H7 (cell line): Measurements from ENCODE around the gene SLC27A3. TPM values are rescaled to one million over a fixed set of nuclear protein-coding genes. Genes with fewer than 3 reads are reported as not detected.

ENCODE experiments used
- DNase-seq: peaks from one replicate; pipeline ENCODE4 v3.0.0; 2012
- H3K27me3 ChIP-seq: 2 replicates; pipeline ENCODE4 v1.6.0; 2011; ENCODE audit warnings: mild to moderate bottlenecking, low read length; ENCODE audit not compliant: control insufficient read depth, insufficient read depth
- H3K36me3 ChIP-seq: replicated peaks from 2 replicates; pipeline ENCODE4 v1.5.1; 2011; ENCODE audit warnings: low read length; ENCODE audit not compliant: control insufficient read depth, insufficient read depth
- H3K4me3 ChIP-seq: 2 replicates; pipeline ENCODE4 v1.5.1; 2011; ENCODE audit warnings: low read depth, mild to moderate bottlenecking, control low read depth, low read length, moderate library complexity; ENCODE audit not compliant: insufficient read depth
- total RNA-seq: library from RNA; depleted of rRNA; stranded (reverse); fragments of >200 nt; shearing (Covaris generic); gene quantifications from 2 replicates; pipeline ENCODE4 v1.2.3, GENCODE V29; 2014; rRNA removed

Gene SLC27A3, protein sequence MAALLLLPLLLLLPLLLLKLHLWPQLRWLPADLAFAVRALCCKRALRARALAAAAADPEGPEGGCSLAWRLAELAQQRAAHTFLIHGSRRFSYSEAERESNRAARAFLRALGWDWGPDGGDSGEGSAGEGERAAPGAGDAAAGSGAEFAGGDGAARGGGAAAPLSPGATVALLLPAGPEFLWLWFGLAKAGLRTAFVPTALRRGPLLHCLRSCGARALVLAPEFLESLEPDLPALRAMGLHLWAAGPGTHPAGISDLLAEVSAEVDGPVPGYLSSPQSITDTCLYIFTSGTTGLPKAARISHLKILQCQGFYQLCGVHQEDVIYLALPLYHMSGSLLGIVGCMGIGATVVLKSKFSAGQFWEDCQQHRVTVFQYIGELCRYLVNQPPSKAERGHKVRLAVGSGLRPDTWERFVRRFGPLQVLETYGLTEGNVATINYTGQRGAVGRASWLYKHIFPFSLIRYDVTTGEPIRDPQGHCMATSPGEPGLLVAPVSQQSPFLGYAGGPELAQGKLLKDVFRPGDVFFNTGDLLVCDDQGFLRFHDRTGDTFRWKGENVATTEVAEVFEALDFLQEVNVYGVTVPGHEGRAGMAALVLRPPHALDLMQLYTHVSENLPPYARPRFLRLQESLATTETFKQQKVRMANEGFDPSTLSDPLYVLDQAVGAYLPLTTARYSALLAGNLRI
- total RNA-seq, result 44.7 and 48.9 TPM in 2 replicates

DNA sequence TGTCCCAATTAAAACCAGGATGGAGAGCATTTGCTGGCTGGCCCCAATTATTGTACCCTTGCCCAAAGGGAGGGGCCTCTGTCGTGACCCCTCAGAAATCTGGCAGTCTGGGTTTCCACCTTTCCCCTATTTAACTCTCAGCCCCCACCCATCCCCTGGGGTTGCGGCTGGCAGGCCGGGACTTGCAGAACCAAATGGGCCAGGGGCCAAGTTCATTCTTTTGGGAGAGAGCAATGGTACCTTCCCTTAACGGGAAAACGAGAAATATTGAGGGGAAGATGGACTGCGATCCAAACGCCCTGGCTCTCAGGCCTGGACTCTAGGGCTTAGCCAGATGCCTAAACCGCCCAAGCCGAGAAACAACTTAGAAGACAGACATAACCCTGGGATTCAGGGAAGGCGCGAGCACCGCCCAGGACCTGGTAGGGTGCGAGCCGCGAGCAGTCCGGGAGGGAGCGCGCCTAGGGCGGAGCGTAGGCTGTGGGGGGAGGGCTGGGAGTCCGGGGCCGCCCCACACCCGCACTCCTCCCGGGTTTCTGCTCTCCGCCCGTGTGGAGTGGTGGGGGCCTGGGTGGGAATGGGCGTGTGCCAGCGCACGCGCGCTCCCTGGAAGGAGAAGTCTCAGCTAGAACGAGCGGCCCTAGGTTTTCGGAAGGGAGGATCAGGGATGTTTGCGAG lies at the start of gene SLC27A3:
TSS of gene SLC27A3 (plus strand) at position 628 of the 678 bp plus-strand sequence. CDS start 91 bp downstream, outside the sequence.
- Histone ChIP-seq H3K4me3 (peak within 1 kb of the TSS; percentile 97), H3K27me3 (no peaks in the 10 kb centered on the region; the same call in 1 of the 2 replicates), H3K36me3 (peaks cover 17% of the 10 kb centered on the region)
- DNase-seq, result peak; percentile 88

- H3K36me3 ChIP-seq, result no peaks in the 10 kb centered on the region
- peak within 1 kb of the TSS; percentile 70 for H3K4me3 ChIP-seq
- peak; percentile 99 for DNase-seq
- H3K27me3 ChIP-seq, result no peaks in the 10 kb centered on the region
These were observed 47.5 kb upstream of the SLC27A3 start, which contains the start of gene INTS3 for GRCh38 chr1:153727463-153728304. INTS3 (plus strand) TSS chr1:153728050; CDS start chr1:153728635, 585 bp downstream.

DNA sequence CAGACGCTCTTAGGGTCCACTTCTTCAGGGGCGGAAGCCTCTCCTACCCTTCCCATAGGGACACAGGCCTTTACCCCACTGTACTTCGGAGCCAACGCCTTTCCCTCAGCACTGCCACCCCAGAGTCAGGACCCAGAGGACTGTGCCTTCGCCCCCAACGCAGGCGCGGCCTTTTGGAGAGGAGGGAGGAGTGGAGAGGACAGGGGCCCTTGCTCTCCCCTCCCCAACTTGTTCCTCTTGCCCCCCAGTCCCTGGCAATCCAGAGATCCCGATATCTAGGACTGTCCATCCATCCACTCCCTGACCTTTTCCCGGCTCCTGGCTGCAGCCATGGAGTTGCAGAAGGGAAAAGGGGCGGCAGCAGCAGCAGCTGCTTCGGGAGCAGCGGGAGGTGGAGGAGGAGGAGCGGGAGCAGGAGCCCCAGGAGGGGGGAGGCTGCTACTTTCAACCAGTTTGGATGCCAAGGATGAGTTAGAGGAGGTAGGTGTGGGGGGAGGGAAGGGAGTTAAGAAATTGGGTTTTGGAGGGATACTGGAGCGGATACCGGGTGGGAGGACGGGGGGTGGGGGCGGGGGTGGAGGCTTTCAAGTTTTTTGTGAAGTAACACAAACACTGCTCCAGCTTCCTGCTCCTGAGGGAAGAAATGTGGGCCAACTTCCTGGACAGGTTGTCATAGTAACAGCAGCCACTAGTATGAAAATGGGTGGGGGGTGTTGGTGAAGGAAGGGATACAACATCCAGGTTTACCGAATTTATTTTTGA lies 46.7 kb upstream of the SLC27A3 start:
- Histone ChIP-seq H3K4me3 (peak overlapping the region; percentile 70), H3K36me3 (no peaks in the 10 kb centered on the region), H3K27me3 (no peaks in the 10 kb centered on the region)
- DNase-seq, result peak; percentile 84

- DNase-seq, result no peak
These were observed 44.7 kb upstream of the SLC27A3 start for GRCh38 chr1:153730468-153730988.

DNA sequence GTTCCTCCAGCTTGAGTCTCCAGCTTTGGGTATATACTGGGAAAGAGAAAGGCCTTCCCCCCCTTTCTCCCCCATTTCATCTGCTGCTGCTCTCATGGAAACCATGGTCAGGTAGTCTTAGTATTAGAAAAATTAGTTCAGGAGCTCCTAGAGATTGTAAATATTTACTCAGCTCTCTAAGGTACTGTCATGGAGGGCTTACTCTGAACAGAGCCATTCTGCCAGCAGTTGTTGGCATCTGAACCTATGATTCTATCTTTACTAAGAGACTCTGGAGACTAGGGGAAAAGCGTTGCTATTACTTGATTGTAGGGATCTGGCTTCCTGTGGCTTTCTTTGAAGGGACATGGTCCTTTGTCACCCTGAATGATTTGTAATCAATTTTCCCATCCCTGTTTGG lies 41.2 kb upstream of the SLC27A3 start:
- no peaks in the 10 kb centered on the region for H3K27me3 ChIP-seq
- DNase-seq, result no peak
- H3K36me3 ChIP-seq, result no peaks in the 10 kb centered on the region; the same call in 1 of the 2 replicates
- no peak overlapping the region for H3K4me3 ChIP-seq

More at GRCh38 chr1:153730468-153730988, 44.7 kb upstream of the SLC27A3 start:
- H3K27me3 ChIP-seq, result no peaks in the 10 kb centered on the region
- no peaks in the 10 kb centered on the region for H3K36me3 ChIP-seq
- H3K4me3 ChIP-seq, result no peak overlapping the region

- Histone ChIP-seq H3K36me3 (no peaks in the 10 kb centered on the region; the same call in 1 of the 2 replicates), H3K27me3 (no peaks in the 10 kb centered on the region), H3K4me3 (no peak overlapping the region)
- no peak for DNase-seq
These were observed 40.7 kb upstream of the SLC27A3 start for GRCh38 chr1:153734396-153735089.

DNA sequence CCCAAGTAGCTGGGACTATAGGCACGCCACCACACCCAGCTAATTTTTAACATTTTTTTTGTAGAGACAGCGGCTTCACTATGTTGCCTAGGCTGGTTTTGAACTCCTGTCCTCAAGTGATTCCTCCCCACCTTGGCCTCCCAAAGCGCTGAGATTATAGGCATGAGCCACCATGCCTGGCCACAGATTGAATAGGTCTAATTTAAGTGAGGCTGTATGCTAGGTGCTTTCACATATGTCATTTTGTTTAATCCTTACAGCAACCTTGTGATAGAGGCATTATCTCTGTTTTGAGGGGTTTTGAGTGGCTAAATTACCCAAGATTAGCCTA lies 40.2 kb upstream of the SLC27A3 start:
- Histone ChIP-seq H3K36me3 (no peaks in the 10 kb centered on the region; the same call in 1 of the 2 replicates), H3K27me3 (no peaks in the 10 kb centered on the region), H3K4me3 (no peak overlapping the region)
- DNase-seq, result no peak

GRCh38 chr1:153741986-153742385 lies 33.2 kb upstream of the SLC27A3 start:
- peaks cover 14% of the 10 kb centered on the region for H3K36me3 ChIP-seq

DNA sequence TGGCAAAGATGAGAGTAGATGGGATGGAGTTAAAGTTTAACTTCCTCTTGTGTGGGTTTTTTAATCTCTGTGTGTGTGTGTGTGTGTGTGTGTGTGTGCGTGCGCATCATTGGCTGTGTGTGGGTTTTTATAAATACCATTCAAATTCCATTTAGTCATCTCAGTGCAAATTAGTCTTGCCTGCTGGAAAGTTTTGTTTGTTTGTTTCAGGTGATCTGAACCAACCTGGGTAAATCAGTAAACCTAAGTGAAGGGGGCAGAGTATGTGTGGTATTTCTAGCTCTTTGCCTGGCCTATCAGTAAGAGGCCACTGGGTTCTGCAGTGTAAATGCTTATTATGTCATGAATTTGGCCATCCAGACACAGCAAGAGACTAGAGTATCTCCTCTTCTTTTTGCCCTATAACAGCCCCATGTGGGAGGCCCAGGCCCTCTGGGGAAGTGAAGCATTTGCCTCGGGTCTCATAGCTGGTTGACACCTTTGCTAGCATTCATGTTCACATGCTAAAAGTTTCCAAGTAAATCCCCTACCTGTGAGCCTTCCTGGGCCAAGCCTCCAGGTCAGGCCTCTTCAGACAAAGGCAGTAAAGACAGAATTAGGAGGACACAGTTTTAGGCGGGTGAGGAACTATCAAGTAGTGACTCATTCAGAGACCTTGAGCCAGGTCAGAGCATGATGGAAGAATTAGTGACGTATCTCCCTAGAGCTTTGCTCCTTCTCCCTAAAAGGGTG lies 32.6 kb upstream of the SLC27A3 start:
- Histone ChIP-seq H3K36me3 (peaks cover 15% of the 10 kb centered on the region), H3K4me3 (no peak overlapping the region), H3K27me3 (no peaks in the 10 kb centered on the region)
- no peak for DNase-seq

More at GRCh38 chr1:153741986-153742385, 33.2 kb upstream of the SLC27A3 start:
- no peak for DNase-seq
- no peaks in the 10 kb centered on the region for H3K27me3 ChIP-seq
- no peak overlapping the region for H3K4me3 ChIP-seq

- Histone ChIP-seq H3K36me3 (peaks cover 30% of the 10 kb centered on the region), H3K4me3 (no peak overlapping the region), H3K27me3 (no peaks in the 10 kb centered on the region)
- peak; percentile 84 for DNase-seq
These were observed 29.8 kb upstream of the SLC27A3 start for GRCh38 chr1:153745417-153745816.

DNA sequence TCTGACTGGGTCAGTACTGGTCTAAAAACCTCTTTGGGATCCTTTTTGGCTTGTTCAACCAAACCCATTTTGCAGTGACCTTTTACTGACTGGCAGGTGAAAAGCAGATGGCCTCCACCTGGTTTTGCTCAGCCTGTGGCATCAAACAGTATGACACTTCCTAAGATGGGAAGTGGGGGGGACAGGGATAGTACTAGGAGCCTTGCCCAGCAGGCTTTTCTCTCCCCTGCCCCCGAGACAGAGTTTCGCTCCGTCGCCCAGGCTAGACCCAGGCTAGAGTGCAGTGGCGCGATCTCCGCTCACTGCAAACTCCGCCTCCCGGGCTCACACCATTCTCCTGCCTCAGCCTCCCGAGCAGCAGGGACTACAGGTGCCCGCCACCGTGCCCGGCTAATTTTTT lies 29.0 kb upstream of the SLC27A3 start:
- Histone ChIP-seq H3K27me3 (no peaks in the 10 kb centered on the region), H3K36me3 (peaks cover 27% of the 10 kb centered on the region), H3K4me3 (no peak overlapping the region)
- DNase-seq, result peak; percentile 52

DNA sequence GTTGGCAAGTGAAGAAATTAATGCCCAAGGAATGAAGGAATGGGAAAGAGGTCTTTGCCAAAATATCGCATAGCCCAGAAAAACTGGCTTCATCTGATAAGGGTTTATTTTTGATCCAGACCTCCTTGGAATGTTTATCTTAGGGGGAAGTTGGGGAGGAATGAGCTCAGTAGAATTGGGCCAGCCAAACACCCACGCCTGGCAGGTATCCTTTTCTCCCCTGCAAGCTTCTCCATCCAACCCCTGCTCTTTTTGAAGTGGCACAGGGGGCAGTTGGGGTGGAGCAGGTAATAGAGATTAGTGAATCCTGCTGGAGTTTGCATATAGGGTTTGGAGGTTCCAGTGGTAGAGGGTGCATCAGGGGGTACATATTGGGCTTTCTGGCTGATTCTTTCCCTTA lies 26.3 kb upstream of the SLC27A3 start:
- Histone ChIP-seq H3K27me3 (no peaks in the 10 kb centered on the region), H3K36me3 (peaks cover 34% of the 10 kb centered on the region), H3K4me3 (no peak overlapping the region)
- no peak for DNase-seq
